VCaP (cell line): ENCODE measurements around the gene MTPN.

Experiments used
- H3K27ac ChIP-seq: fragments of 450-650 bp; 2 replicates; pipeline ENCODE4 v1.5.1; 2017
- CTCF ChIP-seq: fragments of 450-650 bp; conservative IDR thresholded peaks from 2 replicates; pipeline ENCODE4 v1.5.1; 2017; ENCODE audit warnings: mild to moderate bottlenecking, moderate library complexity

MTPN gene

GRCh38 chr7:135900065-135900546 lies 77.1 kb downstream of the MTPN start:
- TF ChIP-seq CTCF = no peak
- no peak overlapping the region for H3K27ac ChIP-seq

GRCh38 chr7:135899458-135900064 lies 77.6 kb downstream of the MTPN start:
- H3K27ac ChIP-seq = no peak overlapping the region
- no peak for TF ChIP-seq CTCF

- no peak for TF ChIP-seq CTCF
Measured at GRCh38 chr7:135898226-135898625, 78.9 kb downstream of the MTPN start.

GRCh38 chr7:135894816-135895215 lies 82.3 kb downstream of the MTPN start:
- TF ChIP-seq CTCF = no peak
- H3K27ac ChIP-seq = no peak overlapping the region

More at GRCh38 chr7:135898226-135898625, 78.9 kb downstream of the MTPN start:
- H3K27ac ChIP-seq = no peak overlapping the region

GRCh38 chr7:135889823-135890222 lies 87.3 kb downstream of the MTPN start:
- no peak for TF ChIP-seq CTCF
- H3K27ac ChIP-seq = no peak overlapping the region

GRCh38 chr7:135888740-135889139 lies 88.4 kb downstream of the MTPN start:
- TF ChIP-seq CTCF = no peak
- no peak overlapping the region for H3K27ac ChIP-seq

- H3K27ac ChIP-seq = no peak overlapping the region
- no peak for TF ChIP-seq CTCF
Measured at GRCh38 chr7:135886345-135887132, 90.6 kb downstream of the MTPN start.
